HCT116 (cell line): ENCODE data around the gene DMD. TPM values are rescaled to one million over a fixed set of nuclear protein-coding genes. Genes with fewer than 3 reads are reported as not detected.

ENCODE experiments used
- ATAC-seq: fragments of 200-7000 bp; cut with Tn5 transposase; 2 replicates; pipeline ENCODE4 v1.9.1; 2020; ENCODE audit warnings: mild to moderate bottlenecking, moderate library complexity
- BruUV-seq: library from RNA; stranded (reverse); fragments of 400-500 nt; replicated peaks from 2 replicates; lab custom pipeline; 2021; lab: Mats Ljungman, UMichigan
- CTCF ChIA-PET: fragments of 300-600 bp; sonication (Branson Sonifier 250); formaldehyde crosslinking; loops from one replicate; lab custom pipeline; 2021; ENCODE audit warnings: antibody characterized with exemption; lab: Charles Lee
- POLR2A ChIA-PET: fragments of 300-600, 350-600 bp; sonication (Branson Sonifier 250); formaldehyde crosslinking; loops from one replicate; lab custom pipeline; 2021; ENCODE audit warnings: antibody characterized with exemption; lab: Charles Lee
- RAD21 ChIA-PET, 2 experiments: fragments of 300-600 bp; sonication (Branson Sonifier 250); formaldehyde crosslinking; loops; one replicate each; lab custom pipeline; 2023; ENCODE audit warnings: low total read pairs in 2 of 2; ENCODE audit not compliant: uncharacterized antibody in 2 of 2, unreplicated experiment in 2 of 2, low non-redundant PET in 1 of 2; lab: Charles Lee
- DNase-seq: peaks from one replicate; pipeline ENCODE4 v3.0.0-alpha.2; 2010; ENCODE audit warnings: low read depth, low spot score
- H2AFZ ChIP-seq: fragments of 200-600 bp; shearing (Covaris generic), sonication (generic); 2 replicates; pipeline ENCODE4 v1.6.1; 2017; ENCODE audit warnings: low read depth, mixed run types, mixed read lengths, antibody characterized with exemption, low read length; ENCODE audit not compliant: poor library complexity, severe bottlenecking
- H3K27ac ChIP-seq: 2 replicates; pipeline ENCODE4 v1.5.1; 2012; ENCODE audit warnings: low read depth, low read length
- H3K27me3 ChIP-seq: fragments of 200-600 bp; sonication (generic); 2 replicates; pipeline ENCODE4 v1.6.1; 2016; ENCODE audit warnings: mixed run types, low read length, mixed read lengths; ENCODE audit not compliant: insufficient read depth
- H3K36me3 ChIP-seq, 2 experiments: fragments of 200-500 bp in 1 of 2; fragments of 200-600 bp in 1 of 2; sonication (Bioruptor generic) in 1 of 2; sonication (generic) in 1 of 2; 2 replicates each; pipeline versions ENCODE4 v1.5.1 to v1.6.1; 2014 to 2016; ENCODE audit warnings: low read length in 2 of 2, inconsistent platforms in 1 of 2, mixed read lengths in 1 of 2, mixed run types in 1 of 2; ENCODE audit not compliant: insufficient read depth in 2 of 2, control insufficient read depth in 1 of 2
- H3K4me1 ChIP-seq, 2 experiments: fragments of 200-600 bp in 1 of 2; sonication (generic) in 1 of 2; 2 replicates each; pipeline versions ENCODE4 v1.5.1 to v1.6.1; 2012 to 2017; ENCODE audit warnings: low read length in 2 of 2, inconsistent platforms in 1 of 2, mild to moderate bottlenecking in 1 of 2, mixed read lengths in 1 of 2, mixed run types in 1 of 2, moderate library complexity in 1 of 2; ENCODE audit not compliant: insufficient read depth in 2 of 2, control insufficient read depth in 1 of 2
- H3K4me2 ChIP-seq: fragments of 200-600 bp; sonication (generic); 2 replicates; pipeline ENCODE4 v1.6.1; 2017; ENCODE audit warnings: mixed run types, low read length, mixed read lengths
- H3K4me3 ChIP-seq, 2 experiments: fragments of 200-600 bp in 1 of 2; sonication (generic) in 1 of 2; replicated peaks in 1 of 2; 2 replicates each; pipeline ENCODE4 v1.5.1; 2011 to 2016; ENCODE audit warnings: low read length in 2 of 2, control low read depth in 1 of 2, low read depth in 1 of 2, mild to moderate bottlenecking in 1 of 2, mixed read lengths in 1 of 2, mixed run types in 1 of 2
- H3K79me2 ChIP-seq: fragments of 200-600 bp; sonication (generic); 2 replicates; pipeline ENCODE4 v1.6.1; 2017; ENCODE audit warnings: mild to moderate bottlenecking, mixed run types, low read length, moderate library complexity, mixed read lengths; ENCODE audit not compliant: insufficient read depth
- H3K9ac ChIP-seq: fragments of 200-600 bp; sonication (generic); 2 replicates; pipeline ENCODE4 v1.6.1; 2016; ENCODE audit warnings: low read length, mixed read lengths
- H3K9me2 ChIP-seq: fragments of 200-600 bp; sonication (generic), shearing (Covaris generic); 2 replicates; pipeline ENCODE4 v1.6.1; 2017; ENCODE audit warnings: mixed run types, mild to moderate bottlenecking, moderate library complexity; ENCODE audit not compliant: insufficient read depth
- H3K9me3 ChIP-seq, 2 experiments: fragments of 200-500 bp in 1 of 2; fragments of 200-600 bp in 1 of 2; sonication (Bioruptor generic) in 1 of 2; sonication (generic) in 1 of 2; 2 replicates each; pipeline ENCODE4 v1.6.1; 2014 to 2017; ENCODE audit warnings: low read length in 2 of 2, mixed read lengths in 2 of 2, inconsistent platforms in 1 of 2, low read depth in 1 of 2, mild to moderate bottlenecking in 1 of 2, mixed run types in 1 of 2, moderate library complexity in 1 of 2; ENCODE audit not compliant: control insufficient read depth in 1 of 2, insufficient read depth in 1 of 2
- H4K20me1 ChIP-seq: fragments of 200-600 bp; sonication (generic), shearing (Covaris generic); 2 replicates; pipeline ENCODE4 v1.6.1; 2017; ENCODE audit warnings: mixed run types, mild to moderate bottlenecking, moderate library complexity; ENCODE audit not compliant: insufficient read depth
- CBX3 ChIP-seq: IDR thresholded peaks from 2 replicates; pipeline ENCODE4 v1.6.1; 2012; ENCODE audit warnings: low read depth
- CEBPB ChIP-seq: IDR thresholded peaks from 2 replicates; pipeline ENCODE4 v1.6.1; 2012; ENCODE audit warnings: low read depth
- EGR1 ChIP-seq: IDR thresholded peaks from 2 replicates; pipeline ENCODE4 v1.6.1; 2012; ENCODE audit warnings: low read depth
- EZH2 ChIP-seq: fragments of 200-600 bp; sonication (generic); IDR thresholded peaks from 2 replicates; pipeline ENCODE4 v1.6.1; 2017; ENCODE audit warnings: antibody characterized with exemption, mixed run types
- EZH2phosphoT487 ChIP-seq: fragments of 200-600 bp; IDR thresholded peaks from 2 replicates; pipeline ENCODE4 v1.6.1; 2018; ENCODE audit warnings: antibody characterized with exemption, borderline replicate concordance
- FOSL1 ChIP-seq: IDR thresholded peaks from 2 replicates; pipeline ENCODE4 v1.6.1; 2012; ENCODE audit warnings: low read depth
- JUND ChIP-seq: IDR thresholded peaks from 2 replicates; pipeline ENCODE4 v1.6.1; 2012
- POLR2A ChIP-seq: IDR thresholded peaks from 2 replicates; pipeline ENCODE4 v1.7.0; 2011; ENCODE audit warnings: borderline replicate concordance; ENCODE audit not compliant: insufficient read depth, insufficient read length; ENCODE audit errors: extremely low read depth
- POLR2AphosphoS5 ChIP-seq: IDR thresholded peaks from 2 replicates; pipeline ENCODE4 v1.6.1; 2011; ENCODE audit warnings: mild to moderate bottlenecking, low read depth, low read length, moderate library complexity
- RAD21 ChIP-seq: IDR thresholded peaks from 2 replicates; pipeline ENCODE4 v1.6.1; 2012; ENCODE audit warnings: low read depth, mild to moderate bottlenecking
- SIN3A ChIP-seq: IDR thresholded peaks from 2 replicates; pipeline ENCODE4 v1.6.1; 2012; ENCODE audit warnings: low read depth
- SP1 ChIP-seq: IDR thresholded peaks from 2 replicates; pipeline ENCODE4 v1.6.1; 2012; ENCODE audit warnings: low read depth
- SRF ChIP-seq: IDR thresholded peaks from 2 replicates; pipeline ENCODE4 v1.6.1; 2012; ENCODE audit warnings: low read depth
- YY1 ChIP-seq: IDR thresholded peaks from 2 replicates; pipeline ENCODE4 v1.6.1; 2011; ENCODE audit warnings: low read length, low read depth, moderate library complexity, mild to moderate bottlenecking; ENCODE audit not compliant: insufficient replicate concordance; ENCODE audit errors: extremely low read depth
- ZFX ChIP-seq: fragments of 450-650 bp; IDR thresholded peaks from 2 replicates; pipeline ENCODE4 v1.6.1; 2017
- ZNF274 ChIP-seq: fragments of 200-500 bp; sonication (Bioruptor generic); IDR thresholded peaks from 2 replicates; pipeline ENCODE4 v1.6.1; 2014; ENCODE audit warnings: mild to moderate bottlenecking, low read depth, low read length, inconsistent platforms
- intact Hi-C: fragments of 100-400 bp; cut with micrococcal nuclease; formaldehyde crosslinking; loops from 2 replicates; pipeline ENCODE4 v1.10.0; 2022
- total RNA-seq: library from RNA; stranded (reverse); gene quantifications from one replicate; pipeline ENCODE4 v1.2.1, GENCODE V29; 2021; ENCODE audit not compliant: unreplicated experiment
- TF ChIP-seq, protein P1 (sequence below): IDR thresholded peaks from 2 replicates; pipeline ENCODE4 v1.6.1; 2012
- TF ChIP-seq, protein P2 (sequence below): IDR thresholded peaks from 2 replicates; pipeline ENCODE4 v1.6.1; 2012
- TF ChIP-seq, protein P3 (sequence below), 3 experiments: fragments of 200-600 bp in 1 of 3; sonication (generic) in 1 of 3; IDR thresholded peaks in 2 of 3; conservative IDR thresholded peaks in 1 of 3; 2 replicates each; pipeline ENCODE4 v1.5.1; 2012 to 2017; ENCODE audit warnings: low read depth in 2 of 3, low read length in 2 of 3, antibody characterized with exemption in 1 of 3, borderline replicate concordance in 1 of 3, control low read depth in 1 of 3, mild to moderate bottlenecking in 1 of 3, mixed read lengths in 1 of 3, mixed run types in 1 of 3, moderate library complexity in 1 of 3; ENCODE audit not compliant: insufficient read depth in 1 of 3
- TF ChIP-seq, protein P4 (sequence below): IDR thresholded peaks from 2 replicates; pipeline ENCODE4 v1.6.1; 2011; ENCODE audit warnings: mild to moderate bottlenecking, low read length, moderate library complexity; ENCODE audit not compliant: insufficient replicate concordance; ENCODE audit errors: extremely low read depth

DMD gene
- total RNA-seq, 1 experiment from 2014 or later, result 0.05 TPM

- Histone ChIP-seq H3K9me3 (no peaks in the 10 kb centered on the region), H3K27ac (no peak overlapping the region), H3K4me1 (no peaks in the 10 kb centered on the region), H2AFZ (no peak overlapping the region), H3K27me3 (no peaks in the 10 kb centered on the region), H3K9ac (no peak overlapping the region), H3K4me3 (no peak overlapping the region), H3K36me3 (no peaks in the 10 kb centered on the region), H3K79me2 (no peaks in the 10 kb centered on the region), H4K20me1 (no peaks in the 10 kb centered on the region), H3K9me2 (no peaks in the 10 kb centered on the region), H3K4me2 (no peak overlapping the region)
- ChIA-PET POLR2A (no interaction called here), CTCF (no interaction called here), RAD21 (no interaction called here)
- TF ChIP-seq JUND, result no peak
- TF ChIP-seq SIN3A, result no peak
- no peak for TF ChIP-seq YY1
- TF ChIP-seq, protein P1, sequence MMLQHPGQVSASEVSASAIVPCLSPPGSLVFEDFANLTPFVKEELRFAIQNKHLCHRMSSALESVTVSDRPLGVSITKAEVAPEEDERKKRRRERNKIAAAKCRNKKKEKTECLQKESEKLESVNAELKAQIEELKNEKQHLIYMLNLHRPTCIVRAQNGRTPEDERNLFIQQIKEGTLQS, result no peak
- TF ChIP-seq EZH2phosphoT487, result no peak
- TF ChIP-seq SRF, result no peak
- TF ChIP-seq ZFX, result no peak
- TF ChIP-seq EZH2, result no peak
- TF ChIP-seq, protein P2, sequence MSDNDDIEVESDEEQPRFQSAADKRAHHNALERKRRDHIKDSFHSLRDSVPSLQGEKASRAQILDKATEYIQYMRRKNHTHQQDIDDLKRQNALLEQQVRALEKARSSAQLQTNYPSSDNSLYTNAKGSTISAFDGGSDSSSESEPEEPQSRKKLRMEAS, result no peak
- TF ChIP-seq EGR1, result no peak
- TF ChIP-seq, protein P3, sequence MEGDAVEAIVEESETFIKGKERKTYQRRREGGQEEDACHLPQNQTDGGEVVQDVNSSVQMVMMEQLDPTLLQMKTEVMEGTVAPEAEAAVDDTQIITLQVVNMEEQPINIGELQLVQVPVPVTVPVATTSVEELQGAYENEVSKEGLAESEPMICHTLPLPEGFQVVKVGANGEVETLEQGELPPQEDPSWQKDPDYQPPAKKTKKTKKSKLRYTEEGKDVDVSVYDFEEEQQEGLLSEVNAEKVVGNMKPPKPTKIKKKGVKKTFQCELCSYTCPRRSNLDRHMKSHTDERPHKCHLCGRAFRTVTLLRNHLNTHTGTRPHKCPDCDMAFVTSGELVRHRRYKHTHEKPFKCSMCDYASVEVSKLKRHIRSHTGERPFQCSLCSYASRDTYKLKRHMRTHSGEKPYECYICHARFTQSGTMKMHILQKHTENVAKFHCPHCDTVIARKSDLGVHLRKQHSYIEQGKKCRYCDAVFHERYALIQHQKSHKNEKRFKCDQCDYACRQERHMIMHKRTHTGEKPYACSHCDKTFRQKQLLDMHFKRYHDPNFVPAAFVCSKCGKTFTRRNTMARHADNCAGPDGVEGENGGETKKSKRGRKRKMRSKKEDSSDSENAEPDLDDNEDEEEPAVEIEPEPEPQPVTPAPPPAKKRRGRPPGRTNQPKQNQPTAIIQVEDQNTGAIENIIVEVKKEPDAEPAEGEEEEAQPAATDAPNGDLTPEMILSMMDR (IDR thresholded peaks at IDR 0.05 in 2 of 3, conservative IDR thresholded peaks at IDR 0.05 in 1 of 3; ENCODE audit: borderline replicate concordance in 1 of 3, insufficient read depth in 1 of 3, low read depth in 2 of 3, low read length in 2 of 3), result no peak
- no peak for TF ChIP-seq RAD21
- TF ChIP-seq CEBPB, result no peak
- TF ChIP-seq FOSL1, result no peak
- no peak for TF ChIP-seq POLR2AphosphoS5
- no peak for TF ChIP-seq CBX3
- TF ChIP-seq, protein P4, sequence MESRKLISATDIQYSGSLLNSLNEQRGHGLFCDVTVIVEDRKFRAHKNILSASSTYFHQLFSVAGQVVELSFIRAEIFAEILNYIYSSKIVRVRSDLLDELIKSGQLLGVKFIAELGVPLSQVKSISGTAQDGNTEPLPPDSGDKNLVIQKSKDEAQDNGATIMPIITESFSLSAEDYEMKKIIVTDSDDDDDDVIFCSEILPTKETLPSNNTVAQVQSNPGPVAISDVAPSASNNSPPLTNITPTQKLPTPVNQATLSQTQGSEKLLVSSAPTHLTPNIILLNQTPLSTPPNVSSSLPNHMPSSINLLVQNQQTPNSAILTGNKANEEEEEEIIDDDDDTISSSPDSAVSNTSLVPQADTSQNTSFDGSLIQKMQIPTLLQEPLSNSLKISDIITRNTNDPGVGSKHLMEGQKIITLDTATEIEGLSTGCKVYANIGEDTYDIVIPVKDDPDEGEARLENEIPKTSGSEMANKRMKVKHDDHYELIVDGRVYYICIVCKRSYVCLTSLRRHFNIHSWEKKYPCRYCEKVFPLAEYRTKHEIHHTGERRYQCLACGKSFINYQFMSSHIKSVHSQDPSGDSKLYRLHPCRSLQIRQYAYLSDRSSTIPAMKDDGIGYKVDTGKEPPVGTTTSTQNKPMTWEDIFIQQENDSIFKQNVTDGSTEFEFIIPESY, result no peak
- TF ChIP-seq ZNF274, result no peak
- no peak for TF ChIP-seq POLR2A
- no peak for TF ChIP-seq SP1
- intact Hi-C loops, result no loop called here
- DNase-seq (no peak), ATAC-seq (no peak)
- no TSS peak for BruUV-seq
These were observed 1688.6 kb downstream of the DMD start for GRCh38 chrX:31522760-31523159.
